OCI-LY7 (cell line): ENCODE results near the gene HS3ST5. TPM values are rescaled to one million over a fixed set of nuclear protein-coding genes. Genes with fewer than 3 reads are reported as not detected.

Experiments
- BruUV-seq: library from RNA; stranded (reverse); fragments of 400-500 nt; replicated peaks from 2 replicates; lab custom pipeline; 2021; lab: Mats Ljungman, UMichigan
- CTCF ChIA-PET: fragments of 300-600 bp; sonication (Branson Sonifier 250); formaldehyde crosslinking; loops from one replicate; lab custom pipeline; 2022; ENCODE audit warnings: antibody characterized with exemption; ENCODE audit not compliant: unreplicated experiment; lab: Charles Lee
- POLR2A ChIA-PET: fragments of 300-600 bp; sonication (Branson Sonifier 250); formaldehyde crosslinking; loops from one replicate; lab custom pipeline; 2022; ENCODE audit warnings: antibody characterized with exemption; lab: Charles Lee
- DNase-seq: peaks from one replicate; pipeline ENCODE4 v3.0.0-alpha.2; 2015; ENCODE audit warnings: low spot score
- H2AFZ ChIP-seq: fragments of 200-600 bp; sonication (generic), shearing (Covaris generic); 2 replicates; pipeline ENCODE4 v1.6.1; 2014; ENCODE audit warnings: mild to moderate bottlenecking, antibody characterized with exemption, low read length, moderate library complexity
- H3K27ac ChIP-seq: fragments of 200-600 bp; sonication (generic); 2 replicates; pipeline ENCODE4 v1.5.1; 2014; ENCODE audit warnings: mixed run types, low read depth, mild to moderate bottlenecking, moderate library complexity, low read length, inconsistent platforms; ENCODE audit not compliant: poor library complexity, severe bottlenecking
- H3K36me3 ChIP-seq: fragments of 200-600 bp; sonication (generic); 2 replicates; pipeline ENCODE4 v1.6.1; 2014; ENCODE audit warnings: mild to moderate bottlenecking, antibody characterized with exemption, low read length, moderate library complexity, mixed read lengths; ENCODE audit not compliant: insufficient read depth
- H3K4me1 ChIP-seq: fragments of 200-600 bp; sonication (generic); 2 replicates; pipeline ENCODE4 v1.5.1; 2014; ENCODE audit warnings: mild to moderate bottlenecking, low read length; ENCODE audit not compliant: insufficient read depth, poor library complexity, severe bottlenecking
- H3K4me2 ChIP-seq: fragments of 200-600 bp; sonication (generic); 2 replicates; pipeline ENCODE4 v1.6.1; 2014; ENCODE audit warnings: mild to moderate bottlenecking, low read length
- H3K4me3 ChIP-seq: fragments of 200-600 bp; sonication (generic); 2 replicates; pipeline ENCODE4 v1.5.1; 2014; ENCODE audit warnings: mild to moderate bottlenecking, low read depth, low read length; ENCODE audit not compliant: poor library complexity, severe bottlenecking
- H3K79me2 ChIP-seq: fragments of 200-600 bp; sonication (generic); 2 replicates; pipeline ENCODE4 v1.6.1; 2016; ENCODE audit warnings: low read depth, mild to moderate bottlenecking, low read length, moderate library complexity, mixed read lengths; ENCODE audit not compliant: insufficient read depth
- H3K9me2 ChIP-seq: fragments of 200-600 bp; sonication (generic); 2 replicates; pipeline ENCODE4 v1.6.1; 2016; ENCODE audit warnings: mild to moderate bottlenecking, low read length, mixed read lengths; ENCODE audit not compliant: insufficient read depth
- H3K9me3 ChIP-seq: fragments of 200-600 bp; sonication (generic); 2 replicates; pipeline ENCODE4 v1.6.1; 2014; ENCODE audit warnings: mild to moderate bottlenecking, mixed run types, low read length, mixed read lengths
- H4K20me1 ChIP-seq: fragments of 200-600 bp; sonication (generic); 2 replicates; pipeline ENCODE4 v1.6.1; 2014; ENCODE audit warnings: mild to moderate bottlenecking, antibody characterized with exemption, low read length, moderate library complexity, mixed read lengths; ENCODE audit not compliant: insufficient read depth
- EZH2phosphoT487 ChIP-seq: fragments of 200-600 bp; sonication (generic); IDR thresholded peaks from 2 replicates; pipeline ENCODE4 v1.6.1; 2018; ENCODE audit warnings: low read depth, borderline replicate concordance, mild to moderate bottlenecking, mixed run types, antibody characterized with exemption, low read length, moderate library complexity, mixed read lengths
- intact Hi-C: fragments of 100-400 bp; cut with micrococcal nuclease; formaldehyde crosslinking; loops from one replicate; pipeline ENCODE4 v1.10.0; 2022; ENCODE audit not compliant: unreplicated experiment
- total RNA-seq, 2 experiments: library from RNA; depleted of rRNA in 1 of 2; stranded (reverse); fragments of >200 nt in 1 of 2; shearing (Covaris generic) in 1 of 2; gene quantifications; 2 replicates each; pipeline ENCODE4 v1.2.3, GENCODE V29; 2014 to 2022
- TF ChIP-seq, protein P1 (sequence below): fragments of 200-600 bp; sonication (generic); conservative IDR thresholded peaks from 2 replicates; pipeline ENCODE4 v1.5.1; 2014; ENCODE audit warnings: mild to moderate bottlenecking, antibody characterized with exemption, low read length, moderate library complexity, mixed read lengths

The HS3ST5 gene
- total RNA-seq, 2 experiments from 2014 or later = not detected

DNA sequence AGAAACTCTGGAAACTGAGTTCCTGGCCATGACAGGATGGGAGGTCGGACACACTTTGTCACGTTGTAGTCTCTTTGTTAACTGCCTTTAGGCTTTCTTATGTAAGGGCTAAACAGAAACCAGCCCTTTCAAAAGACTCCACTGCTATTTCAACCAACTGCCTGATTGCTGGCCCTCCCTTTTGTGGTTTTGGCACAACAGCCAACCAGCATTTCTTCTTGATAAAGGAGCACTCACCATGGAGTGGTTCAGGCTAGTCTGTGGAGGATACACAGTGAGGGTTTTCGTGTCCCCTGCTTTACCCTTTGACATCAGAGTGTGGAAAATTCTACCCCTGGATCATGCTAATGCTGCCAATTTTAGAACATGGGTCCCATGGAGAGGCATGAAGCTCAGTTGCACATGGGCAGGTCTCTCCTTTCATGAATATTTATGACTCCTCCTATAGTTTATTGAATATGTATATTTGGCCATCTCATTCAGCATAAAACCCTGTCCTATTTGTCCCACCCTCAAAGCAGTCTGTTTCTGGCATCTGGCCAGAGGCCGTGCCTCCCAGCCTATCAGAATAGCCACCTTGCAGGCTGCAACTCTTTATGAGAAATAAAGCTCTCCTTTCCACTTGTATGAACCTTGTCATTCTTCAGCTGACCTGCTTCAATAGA, 148.3 kb downstream of the HS3ST5 start:
- CTCF ChIA-PET = no interaction called here
- intact Hi-C loops = no loop called here
- BruUV-seq = no TSS peak
- Histone ChIP-seq H3K9me3 (no peaks in the 10 kb centered on the region), H3K9me2 (no peaks in the 10 kb centered on the region), H3K36me3 (no peaks in the 10 kb centered on the region), H3K27ac (no peak overlapping the region), H3K79me2 (no peaks in the 10 kb centered on the region), H3K4me3 (no peak overlapping the region), H3K4me2 (no peak overlapping the region), H4K20me1 (no peaks in the 10 kb centered on the region), H3K4me1 (no peaks in the 10 kb centered on the region), H2AFZ (no peak overlapping the region)
- TF ChIP-seq EZH2phosphoT487 = no peak
- TF ChIP-seq, protein P1, sequence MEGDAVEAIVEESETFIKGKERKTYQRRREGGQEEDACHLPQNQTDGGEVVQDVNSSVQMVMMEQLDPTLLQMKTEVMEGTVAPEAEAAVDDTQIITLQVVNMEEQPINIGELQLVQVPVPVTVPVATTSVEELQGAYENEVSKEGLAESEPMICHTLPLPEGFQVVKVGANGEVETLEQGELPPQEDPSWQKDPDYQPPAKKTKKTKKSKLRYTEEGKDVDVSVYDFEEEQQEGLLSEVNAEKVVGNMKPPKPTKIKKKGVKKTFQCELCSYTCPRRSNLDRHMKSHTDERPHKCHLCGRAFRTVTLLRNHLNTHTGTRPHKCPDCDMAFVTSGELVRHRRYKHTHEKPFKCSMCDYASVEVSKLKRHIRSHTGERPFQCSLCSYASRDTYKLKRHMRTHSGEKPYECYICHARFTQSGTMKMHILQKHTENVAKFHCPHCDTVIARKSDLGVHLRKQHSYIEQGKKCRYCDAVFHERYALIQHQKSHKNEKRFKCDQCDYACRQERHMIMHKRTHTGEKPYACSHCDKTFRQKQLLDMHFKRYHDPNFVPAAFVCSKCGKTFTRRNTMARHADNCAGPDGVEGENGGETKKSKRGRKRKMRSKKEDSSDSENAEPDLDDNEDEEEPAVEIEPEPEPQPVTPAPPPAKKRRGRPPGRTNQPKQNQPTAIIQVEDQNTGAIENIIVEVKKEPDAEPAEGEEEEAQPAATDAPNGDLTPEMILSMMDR = no peak
- POLR2A ChIA-PET = interaction anchor here (0.6 kb wide), 1 partner anchor 11 kb away, joined by 9 read pairs; no protein-coding TSS in a partner anchor
- no peak for DNase-seq

DNA sequence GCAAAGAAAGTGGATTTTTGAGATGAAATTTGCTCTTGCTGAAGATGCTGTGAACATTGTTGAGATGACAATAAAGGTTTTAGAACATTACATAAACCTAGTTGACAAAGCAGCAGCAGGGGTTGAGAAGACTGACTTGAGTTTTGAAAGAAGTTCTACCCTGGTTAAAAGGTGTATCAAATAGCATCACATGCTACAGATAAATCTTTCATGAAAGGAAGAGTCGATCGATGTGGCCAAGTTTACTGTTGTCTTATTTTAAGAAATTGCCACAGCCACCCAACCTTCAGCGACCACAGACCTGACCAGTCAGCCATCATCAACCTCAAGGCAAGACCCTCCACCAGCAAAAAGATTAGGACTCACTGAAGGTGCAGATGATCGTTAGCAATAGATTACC, 155.3 kb downstream of the HS3ST5 start:
- Histone ChIP-seq H3K9me3 (no peaks in the 10 kb centered on the region), H3K4me2 (no peak overlapping the region), H3K36me3 (no peaks in the 10 kb centered on the region), H3K27ac (no peak overlapping the region), H3K4me1 (no peaks in the 10 kb centered on the region), H3K79me2 (no peaks in the 10 kb centered on the region), H3K9me2 (no peaks in the 10 kb centered on the region), H3K4me3 (no peak overlapping the region), H2AFZ (no peak overlapping the region), H4K20me1 (no peaks in the 10 kb centered on the region)
- DNase-seq = no peak
- no TSS peak for BruUV-seq
- ChIA-PET POLR2A (no interaction called here), CTCF (no interaction called here)
- intact Hi-C loops = no loop called here
- TF ChIP-seq, protein P1 = no peak
- TF ChIP-seq EZH2phosphoT487 = no peak

DNA sequence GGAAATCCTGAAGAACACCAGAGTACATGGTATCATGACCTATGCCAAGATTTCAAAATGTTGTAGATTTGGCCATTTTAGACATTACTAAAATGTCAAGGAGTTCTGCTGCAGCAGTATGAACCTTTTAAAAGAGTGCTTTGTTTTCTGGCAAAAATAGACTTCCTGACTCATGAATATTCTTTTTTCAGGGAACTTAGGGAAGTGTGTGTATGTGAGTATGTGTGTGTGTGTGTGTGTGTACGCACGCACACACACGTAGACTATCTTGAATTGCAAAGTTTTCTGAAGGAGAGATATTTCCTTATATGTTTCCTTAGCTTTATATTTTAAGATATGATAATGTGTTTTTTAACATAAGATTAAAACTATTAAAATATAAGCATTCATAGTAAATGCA, 161.2 kb downstream of the HS3ST5 start:
- no peaks in the 10 kb centered on the region for H3K9me2 ChIP-seq
- no peaks in the 10 kb centered on the region for H3K4me1 ChIP-seq
- H2AFZ ChIP-seq = no peak overlapping the region
- intact Hi-C loops = no loop called here
- TF ChIP-seq EZH2phosphoT487 = no peak
- TF ChIP-seq, protein P1 = no peak
- no TSS peak for BruUV-seq
- no peak overlapping the region for H3K4me3 ChIP-seq
- no peaks in the 10 kb centered on the region for H4K20me1 ChIP-seq
- no peak overlapping the region for H3K4me2 ChIP-seq
- DNase-seq = no peak
- no peaks in the 10 kb centered on the region for H3K9me3 ChIP-seq
- ChIA-PET CTCF (no interaction called here), POLR2A (interaction anchor here (0.6 kb wide), 1 partner anchor 40 kb away, joined by 3 read pairs; no protein-coding TSS in a partner anchor)
- H3K36me3 ChIP-seq = no peaks in the 10 kb centered on the region
- H3K27ac ChIP-seq = no peak overlapping the region
- H3K79me2 ChIP-seq = no peaks in the 10 kb centered on the region
